ENCODE results near the gene C1orf56. TPM values are rescaled to one million over a fixed set of nuclear protein-coding genes. Genes with fewer than 3 reads are reported as not detected.

The C1orf56 gene, protein sequence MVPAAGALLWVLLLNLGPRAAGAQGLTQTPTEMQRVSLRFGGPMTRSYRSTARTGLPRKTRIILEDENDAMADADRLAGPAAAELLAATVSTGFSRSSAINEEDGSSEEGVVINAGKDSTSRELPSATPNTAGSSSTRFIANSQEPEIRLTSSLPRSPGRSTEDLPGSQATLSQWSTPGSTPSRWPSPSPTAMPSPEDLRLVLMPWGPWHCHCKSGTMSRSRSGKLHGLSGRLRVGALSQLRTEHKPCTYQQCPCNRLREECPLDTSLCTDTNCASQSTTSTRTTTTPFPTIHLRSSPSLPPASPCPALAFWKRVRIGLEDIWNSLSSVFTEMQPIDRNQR
- 1 to 10 TPM; 1.7 to 2.9 TPM for polyA plus RNA-seq

DNA sequence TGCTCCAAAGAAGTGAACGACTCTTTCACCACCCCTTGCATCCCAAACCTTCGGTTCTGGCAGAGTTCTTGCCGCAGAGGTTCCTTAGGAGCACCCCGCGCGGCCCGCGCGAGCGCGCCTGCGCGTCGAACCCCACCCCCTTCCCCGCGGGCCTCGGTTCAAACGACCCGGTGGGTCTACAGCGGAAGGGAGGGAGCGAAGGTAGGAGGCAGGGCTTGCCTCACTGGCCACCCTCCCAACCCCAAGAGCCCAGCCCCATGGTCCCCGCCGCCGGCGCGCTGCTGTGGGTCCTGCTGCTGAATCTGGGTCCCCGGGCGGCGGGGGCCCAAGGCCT lies at the start of gene C1orf56:
C1orf56 (plus strand) TSS at position 161 of the 334 bp plus-strand sequence; CDS start at position 258, 97 bp downstream.
- Histone ChIP-seq H3K4me1 (ENCODE audit: control insufficient read depth in 2 of 2, insufficient read depth in 2 of 2, low read length in 1 of 2) (peaks cover 2 to 3% of the 10 kb centered on the region in 2 donors), H3K36me3 (ENCODE audit: control insufficient read depth in 2 of 2, insufficient read depth in 2 of 2, low read length in 1 of 2) (peaks cover 0 to 15% of the 10 kb centered on the region in 2 donors), H3K9me3 (ENCODE audit: control insufficient read depth in 2 of 2, insufficient read depth in 1 of 2, low read depth in 1 of 2, low read length in 1 of 2) (no peaks in the 10 kb centered on the region), H3K27ac (ENCODE audit: low read depth in 2 of 2, low read length in 1 of 2) (peak within 1 kb of the TSS; percentile 76 to 85), H3K4me3 (ENCODE audit: low read depth in 1 of 2, low read length in 2 of 2) (peak within 1 kb of the TSS; percentile 53 to 61), H3K27me3 (ENCODE audit: control insufficient read depth in 1 of 2, insufficient read depth in 2 of 2, low read length in 2 of 2) (no peaks in the 10 kb centered on the region)
- WGBS, 2 donors = 0 to 1% methylated on average over 26 to 29 of the region's 29 CpGs

DNA sequence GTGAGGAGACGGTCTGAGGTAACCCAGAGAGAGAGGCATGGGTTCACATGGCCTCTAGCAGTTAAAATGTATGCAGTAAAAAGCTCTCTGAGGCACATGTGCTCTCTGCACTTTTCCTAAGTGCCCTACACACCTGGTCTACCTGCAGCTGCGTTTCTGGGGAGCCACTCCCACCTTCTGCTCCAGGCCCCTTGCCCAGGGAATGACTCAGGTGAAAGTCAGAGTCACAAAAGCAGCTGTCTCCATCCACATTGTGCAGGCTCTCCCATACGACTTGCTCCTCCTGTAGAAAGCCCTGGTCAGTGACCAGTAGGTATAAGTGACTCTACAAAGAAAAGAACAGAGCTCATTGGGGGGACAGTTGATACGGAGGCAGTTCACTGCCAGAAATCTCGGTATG lies 49.6 kb upstream of the C1orf56 start:
- Histone ChIP-seq H3K4me1 (ENCODE audit: control insufficient read depth in 2 of 2, insufficient read depth in 2 of 2, low read length in 1 of 2) (peaks cover 3 to 4% of the 10 kb centered on the region in 2 donors), H3K27ac (ENCODE audit: low read depth in 2 of 2, low read length in 1 of 2) (no peak overlapping the region), H3K4me3 (ENCODE audit: low read depth in 1 of 2, low read length in 2 of 2) (no peak overlapping the region), H3K27me3 (ENCODE audit: control insufficient read depth in 1 of 2, insufficient read depth in 2 of 2, low read length in 2 of 2) (no peaks in the 10 kb centered on the region), H3K36me3 (ENCODE audit: control insufficient read depth in 2 of 2, insufficient read depth in 2 of 2, low read length in 1 of 2) (peaks cover 17 to 33% of the 10 kb centered on the region in 2 donors), H3K9me3 (ENCODE audit: control insufficient read depth in 2 of 2, insufficient read depth in 1 of 2, low read depth in 1 of 2, low read length in 1 of 2) (no peaks in the 10 kb centered on the region)
- WGBS, 2 donors = 53 to 54% methylated on average over 5 of the region's 5 CpGs

DNA sequence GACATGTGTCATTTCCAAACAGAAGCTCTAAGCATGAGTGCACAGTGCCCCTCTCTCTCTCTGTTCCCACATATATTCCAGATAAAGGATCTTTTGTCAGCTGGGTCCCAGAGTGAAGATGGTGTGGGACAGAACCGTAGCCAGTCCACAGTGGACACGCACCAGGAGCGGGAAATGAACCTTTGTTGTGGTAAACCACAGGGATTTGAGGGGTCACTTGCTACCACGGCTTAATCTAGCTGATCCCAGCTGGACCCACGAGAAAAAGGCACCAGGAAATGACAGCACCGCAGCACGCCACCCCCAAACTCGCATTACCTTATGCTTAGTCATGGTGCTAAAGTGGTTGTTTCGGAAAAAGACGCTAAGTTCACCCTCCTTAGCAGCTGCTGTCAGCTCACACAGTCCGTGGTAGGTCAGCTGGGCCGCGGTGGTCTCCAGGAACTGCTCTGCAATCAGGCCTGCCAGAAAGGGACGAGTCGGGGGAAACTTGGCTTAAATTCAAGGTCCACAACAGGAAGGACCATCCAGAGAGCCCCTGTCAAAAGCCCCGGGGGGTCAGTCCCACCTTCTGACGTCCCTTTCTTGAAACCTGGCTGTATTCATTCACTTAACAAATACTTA lies 48.4 kb upstream of the C1orf56 start:
- Histone ChIP-seq H3K4me3 (ENCODE audit: low read depth in 1 of 2, low read length in 2 of 2) (no peak overlapping the region), H3K36me3 (ENCODE audit: control insufficient read depth in 2 of 2, insufficient read depth in 2 of 2, low read length in 1 of 2) (peaks cover 17 to 33% of the 10 kb centered on the region in 2 donors)
- WGBS, 2 donors = 72 to 79% methylated on average over 17 of the region's 17 CpGs

DNA sequence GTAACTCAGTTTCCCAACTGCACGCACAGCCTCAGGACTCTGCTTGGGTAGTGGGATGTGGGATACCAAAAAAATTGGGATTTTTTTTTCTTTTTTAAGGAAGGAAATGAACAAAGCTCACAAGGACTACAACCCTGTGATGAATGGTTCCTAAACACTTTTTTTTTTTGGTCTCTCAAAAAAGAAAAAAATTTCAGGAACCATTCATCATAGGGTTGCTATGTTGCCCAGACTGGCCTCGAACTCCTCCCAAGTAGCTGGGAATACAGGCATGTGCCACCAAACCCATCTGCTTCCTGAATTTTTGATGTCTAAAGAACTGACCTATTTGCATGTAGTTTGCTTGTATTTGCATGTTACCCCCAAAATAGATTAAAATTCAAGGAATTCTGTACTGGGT lies 47.6 kb upstream of the C1orf56 start:
- H3K9me3 ChIP-seq (ENCODE audit: control insufficient read depth in 2 of 2, insufficient read depth in 1 of 2, low read depth in 1 of 2, low read length in 1 of 2) = no peaks in the 10 kb centered on the region
- H3K27ac ChIP-seq (ENCODE audit: low read depth in 2 of 2, low read length in 1 of 2) = no peak overlapping the region
- WGBS, 2 donors = 87 to 89% methylated on average over 2 of the region's 2 CpGs
- no peaks in the 10 kb centered on the region for H3K27me3 ChIP-seq (ENCODE audit: control insufficient read depth in 1 of 2, insufficient read depth in 2 of 2, low read length in 2 of 2)
- no peak overlapping the region for H3K4me3 ChIP-seq (ENCODE audit: low read depth in 1 of 2, low read length in 2 of 2)
- H3K4me1 ChIP-seq (ENCODE audit: control insufficient read depth in 2 of 2, insufficient read depth in 2 of 2, low read length in 1 of 2) = peaks cover 4 to 5% of the 10 kb centered on the region in 2 donors
- H3K36me3 ChIP-seq (ENCODE audit: control insufficient read depth in 2 of 2, insufficient read depth in 2 of 2, low read length in 1 of 2) = peaks cover 17 to 33% of the 10 kb centered on the region in 2 donors

More for the DNA sequence above, 48.4 kb upstream of the C1orf56 start:
- H3K27ac ChIP-seq (ENCODE audit: low read depth in 2 of 2, low read length in 1 of 2) = no peak overlapping the region
- no peaks in the 10 kb centered on the region for H3K27me3 ChIP-seq (ENCODE audit: control insufficient read depth in 1 of 2, insufficient read depth in 2 of 2, low read length in 2 of 2)
- H3K4me1 ChIP-seq (ENCODE audit: control insufficient read depth in 2 of 2, insufficient read depth in 2 of 2, low read length in 1 of 2) = peaks cover 3 to 4% of the 10 kb centered on the region in 2 donors
- no peaks in the 10 kb centered on the region for H3K9me3 ChIP-seq (ENCODE audit: control insufficient read depth in 2 of 2, insufficient read depth in 1 of 2, low read depth in 1 of 2, low read length in 1 of 2)

DNA sequence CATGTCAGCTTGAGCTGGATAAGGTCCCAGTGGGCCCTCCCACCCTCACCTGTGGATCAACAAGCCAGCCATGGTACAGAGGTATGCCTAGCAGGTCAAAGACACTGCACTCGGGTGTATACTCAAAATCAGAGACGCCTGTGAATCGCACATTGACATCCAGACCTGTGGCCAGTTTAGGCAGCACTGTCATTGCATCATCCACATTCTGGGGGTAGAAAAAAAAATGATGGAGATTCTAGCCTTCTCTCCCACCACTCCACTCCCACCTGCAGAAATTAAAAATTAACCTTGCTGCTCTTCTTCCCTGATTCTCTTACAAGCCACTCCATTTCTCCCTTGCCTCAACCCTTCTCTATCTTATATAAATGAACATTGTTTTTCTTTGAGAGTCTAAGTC lies 47.1 kb upstream of the C1orf56 start:
- no peaks in the 10 kb centered on the region for H3K27me3 ChIP-seq (ENCODE audit: control insufficient read depth in 1 of 2, insufficient read depth in 2 of 2, low read length in 2 of 2)
- 95 to 97% methylated on average over 3 of the region's 3 CpGs for WGBS, 2 donors
- H3K9me3 ChIP-seq (ENCODE audit: control insufficient read depth in 2 of 2, insufficient read depth in 1 of 2, low read depth in 1 of 2, low read length in 1 of 2) = no peaks in the 10 kb centered on the region
- H3K36me3 ChIP-seq (ENCODE audit: control insufficient read depth in 2 of 2, insufficient read depth in 2 of 2, low read length in 1 of 2) = peaks cover 17 to 33% of the 10 kb centered on the region in 2 donors
- peaks cover 4 to 5% of the 10 kb centered on the region in 2 donors for H3K4me1 ChIP-seq (ENCODE audit: control insufficient read depth in 2 of 2, insufficient read depth in 2 of 2, low read length in 1 of 2)
- H3K27ac ChIP-seq (ENCODE audit: low read depth in 2 of 2, low read length in 1 of 2) = no peak overlapping the region
- no peak overlapping the region for H3K4me3 ChIP-seq (ENCODE audit: low read depth in 1 of 2, low read length in 2 of 2)

DNA sequence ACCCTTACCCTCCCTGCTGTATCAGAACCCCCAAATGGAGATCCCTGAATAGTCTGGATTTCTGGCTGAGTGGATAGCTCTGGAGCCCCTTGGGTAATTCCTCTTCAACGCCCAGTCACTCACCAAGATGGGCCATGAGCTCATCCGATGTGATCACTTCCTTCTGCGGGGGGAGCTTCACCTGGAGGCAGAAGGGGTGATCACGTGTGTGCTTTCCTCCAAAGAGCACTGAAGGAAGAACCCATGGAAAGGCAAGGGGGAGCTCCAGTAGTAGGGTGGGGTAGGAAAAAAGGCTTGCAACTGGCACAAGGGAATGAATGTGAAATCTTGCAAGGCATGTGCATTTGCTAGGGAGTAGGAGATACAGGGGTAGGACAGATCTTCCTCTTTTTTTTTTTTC lies 45.9 kb upstream of the C1orf56 start:
- Histone ChIP-seq H3K4me1 (ENCODE audit: control insufficient read depth in 2 of 2, insufficient read depth in 2 of 2, low read length in 1 of 2) (peaks cover 4 to 5% of the 10 kb centered on the region in 2 donors), H3K27ac (ENCODE audit: low read depth in 2 of 2, low read length in 1 of 2) (no peak overlapping the region), H3K27me3 (ENCODE audit: control insufficient read depth in 1 of 2, insufficient read depth in 2 of 2, low read length in 2 of 2) (no peaks in the 10 kb centered on the region), H3K9me3 (ENCODE audit: control insufficient read depth in 2 of 2, insufficient read depth in 1 of 2, low read depth in 1 of 2, low read length in 1 of 2) (no peaks in the 10 kb centered on the region), H3K36me3 (ENCODE audit: control insufficient read depth in 2 of 2, insufficient read depth in 2 of 2, low read length in 1 of 2) (peaks cover 17 to 33% of the 10 kb centered on the region in 2 donors), H3K4me3 (ENCODE audit: low read depth in 1 of 2, low read length in 2 of 2) (no peak overlapping the region)
- 79 to 90% methylated on average over 4 of the region's 4 CpGs for WGBS, 2 donors

DNA sequence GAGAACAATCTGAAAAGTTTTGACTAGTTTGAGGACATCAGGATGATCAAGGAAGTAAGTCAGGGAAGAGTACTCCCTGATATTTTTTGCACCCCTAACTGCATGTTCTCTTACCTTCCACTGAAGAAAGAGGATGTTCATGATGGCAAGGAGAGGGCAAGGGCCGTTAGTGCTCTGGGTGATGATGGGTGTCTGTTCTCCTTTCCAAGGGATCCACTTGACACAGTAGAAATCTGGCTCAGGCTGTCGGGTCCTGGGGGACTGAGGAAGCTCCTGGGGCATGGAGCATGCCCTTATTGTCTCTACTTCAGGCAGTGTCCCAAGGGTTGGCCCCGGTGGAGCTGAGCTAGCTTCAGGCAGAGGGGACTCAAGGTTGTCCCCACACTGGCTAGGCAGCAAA lies 45.5 kb upstream of the C1orf56 start:
- Histone ChIP-seq H3K4me1 (ENCODE audit: control insufficient read depth in 2 of 2, insufficient read depth in 2 of 2, low read length in 1 of 2) (peaks cover 4 to 5% of the 10 kb centered on the region in 2 donors), H3K27me3 (ENCODE audit: control insufficient read depth in 1 of 2, insufficient read depth in 2 of 2, low read length in 2 of 2) (no peaks in the 10 kb centered on the region), H3K9me3 (ENCODE audit: control insufficient read depth in 2 of 2, insufficient read depth in 1 of 2, low read depth in 1 of 2, low read length in 1 of 2) (no peaks in the 10 kb centered on the region), H3K27ac (ENCODE audit: low read depth in 2 of 2, low read length in 1 of 2) (no peak overlapping the region), H3K4me3 (ENCODE audit: low read depth in 1 of 2, low read length in 2 of 2) (no peak overlapping the region), H3K36me3 (ENCODE audit: control insufficient read depth in 2 of 2, insufficient read depth in 2 of 2, low read length in 1 of 2) (peaks cover 14 to 30% of the 10 kb centered on the region in 2 donors)
- 78 to 79% methylated on average over 3 of the region's 3 CpGs for WGBS, 2 donors

DNA sequence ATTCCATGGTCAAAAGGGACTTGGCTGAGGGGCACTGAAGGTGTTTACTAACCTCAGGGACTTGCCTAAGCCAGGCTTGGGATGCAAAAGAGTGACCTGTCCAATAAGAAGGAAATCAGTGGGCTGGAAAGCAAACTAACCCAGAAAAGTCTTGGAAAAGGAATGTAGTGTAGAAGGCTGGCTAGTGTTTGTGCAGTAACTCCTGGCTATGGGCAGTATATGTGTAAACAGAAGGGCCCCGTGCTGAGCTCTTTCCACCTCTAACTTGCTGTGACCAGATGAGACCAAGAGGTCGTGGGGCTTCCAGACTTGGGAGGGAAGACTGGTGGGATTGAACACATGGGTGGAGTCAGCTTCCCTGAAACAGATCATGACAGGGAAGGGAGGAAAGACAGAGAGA lies 44.9 kb upstream of the C1orf56 start:
- no peak overlapping the region for H3K27ac ChIP-seq (ENCODE audit: low read depth in 2 of 2, low read length in 1 of 2)
- peaks cover 10 to 24% of the 10 kb centered on the region in 2 donors for H3K36me3 ChIP-seq (ENCODE audit: control insufficient read depth in 2 of 2, insufficient read depth in 2 of 2, low read length in 1 of 2)

DNA sequence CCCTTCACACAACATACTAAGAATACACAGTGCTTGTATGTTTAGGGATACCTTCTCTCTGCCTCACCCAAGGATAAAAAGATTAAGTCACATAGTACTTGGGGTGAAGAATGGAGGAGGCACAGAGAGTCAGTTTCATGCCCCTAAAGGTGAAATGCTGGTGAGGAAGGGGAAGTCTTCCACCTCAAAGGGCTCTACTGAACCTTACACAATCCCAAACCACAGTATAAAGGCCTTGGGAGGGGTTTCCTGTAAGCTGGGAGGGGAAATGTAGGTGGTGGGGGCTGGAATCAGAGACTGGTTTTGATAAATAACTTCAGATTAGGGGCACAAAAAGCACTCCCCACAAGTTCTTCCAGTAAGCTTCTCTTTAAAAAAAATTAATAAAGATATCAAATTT lies 44.4 kb upstream of the C1orf56 start:
- Histone ChIP-seq H3K4me3 (ENCODE audit: low read depth in 1 of 2, low read length in 2 of 2) (peak overlapping the region in 1 of 2 donors; percentile 11), H3K36me3 (ENCODE audit: control insufficient read depth in 2 of 2, insufficient read depth in 2 of 2, low read length in 1 of 2) (peaks cover 10 to 19% of the 10 kb centered on the region in 2 donors), H3K4me1 (ENCODE audit: control insufficient read depth in 2 of 2, insufficient read depth in 2 of 2, low read length in 1 of 2) (peaks cover 2 to 8% of the 10 kb centered on the region in 2 donors), H3K9me3 (ENCODE audit: control insufficient read depth in 2 of 2, insufficient read depth in 1 of 2, low read depth in 1 of 2, low read length in 1 of 2) (no peaks in the 10 kb centered on the region), H3K27ac (ENCODE audit: low read depth in 2 of 2, low read length in 1 of 2) (peak overlapping the region in 1 of 2 donors; percentile 19), H3K27me3 (ENCODE audit: control insufficient read depth in 1 of 2, insufficient read depth in 2 of 2, low read length in 2 of 2) (no peaks in the 10 kb centered on the region)

More for the DNA sequence above, 44.9 kb upstream of the C1orf56 start:
- Histone ChIP-seq H3K4me1 (ENCODE audit: control insufficient read depth in 2 of 2, insufficient read depth in 2 of 2, low read length in 1 of 2) (peaks cover 4 to 7% of the 10 kb centered on the region in 2 donors), H3K9me3 (ENCODE audit: control insufficient read depth in 2 of 2, insufficient read depth in 1 of 2, low read depth in 1 of 2, low read length in 1 of 2) (no peaks in the 10 kb centered on the region), H3K4me3 (ENCODE audit: low read depth in 1 of 2, low read length in 2 of 2) (no peak overlapping the region), H3K27me3 (ENCODE audit: control insufficient read depth in 1 of 2, insufficient read depth in 2 of 2, low read length in 2 of 2) (no peaks in the 10 kb centered on the region)
- WGBS, 2 donors = 43% methylated on average over 2 of the region's 2 CpGs

All from esophagus (tissue), 2 donors.